Testis (tissue), 2 donors: ENCODE data around the gene SPAG6.

ENCODE experiments used
- CTCF ChIP-seq, 3 experiments: fragments of 450-650 bp in 2 of 3; fragments of 200-600 bp in 1 of 3; sonication (generic) in 1 of 3; IDR thresholded peaks; one replicate each; pipeline ENCODE4 v1.5.1; 2016 to 2019; ENCODE audit warnings: antibody characterized with exemption in 3 of 3, mild to moderate bottlenecking in 2 of 3, moderate library complexity in 1 of 3
- POLR2A ChIP-seq: fragments of 450-650 bp; IDR thresholded peaks from one replicate; pipeline ENCODE4 v1.6.1; 2017; ENCODE audit warnings: antibody characterized with exemption, mild to moderate bottlenecking, moderate library complexity

GRCh38 chr10:22455068-22455857, 110.0 kb downstream of the SPAG6 start:
- TF ChIP-seq CTCF (IDR thresholded peaks at IDR 0.05) (no peak), POLR2A (no peak)
